DMS53 treated with DMSO at 0.1 percent for 48 hours (cell line): ENCODE results near the gene GGTLC1.
"Not testable (repeated sequence)": the region's sequence is repeated elsewhere in the genome, so short reads cannot be mapped to it uniquely, and the experiment has no call there.

ENCODE experiments used
- DNase-seq: peaks from one replicate; lab custom pipeline; 2025; ENCODE audit not compliant: unreplicated experiment; lab: John Stamatoyannopoulos, UW

GGTLC1 gene

GRCh38 chr20:23995291-23995690, 6.7 kb upstream of the GGTLC1 start:
- DNase-seq = not testable (repeated sequence)

- DNase-seq = not testable (repeated sequence)
These were observed 5.5 kb upstream of the GGTLC1 start for GRCh38 chr20:23994001-23994633.

- not testable (repeated sequence) for DNase-seq
These were observed 4.9 kb upstream of the GGTLC1 start for GRCh38 chr20:23993440-23993839.

- DNase-seq = not testable (repeated sequence)
These were observed 1.7 kb upstream of the GGTLC1 start for GRCh38 chr20:23990296-23990695.

GRCh38 chr20:23988966-23989365, 387 bp upstream of the GGTLC1 start:
- DNase-seq = not testable (repeated sequence)

- not testable (repeated sequence) for DNase-seq
These were observed 1.9 kb downstream of the GGTLC1 start for GRCh38 chr20:23986716-23987115.

- DNase-seq = not testable (repeated sequence)
These were observed 2.3 kb downstream of the GGTLC1 start for GRCh38 chr20:23986310-23986709.

- not testable (repeated sequence) for DNase-seq
These were observed 2.8 kb downstream of the GGTLC1 start for GRCh38 chr20:23985790-23986225.

- DNase-seq = not testable (repeated sequence)
These were observed 3.4 kb downstream of the GGTLC1 start for GRCh38 chr20:23985066-23985789.

GRCh38 chr20:23984476-23985023, 4.0 kb downstream of the GGTLC1 start:
- not testable (repeated sequence) for DNase-seq

- DNase-seq = not testable (repeated sequence)
These were observed 6.2 kb downstream of the GGTLC1 start for GRCh38 chr20:23982112-23983018.

- DNase-seq = not testable (repeated sequence)
These were observed 7.1 kb downstream of the GGTLC1 start for GRCh38 chr20:23981526-23981925.

- not testable (repeated sequence) for DNase-seq
These were observed 7.6 kb downstream of the GGTLC1 start for GRCh38 chr20:23981014-23981413.

GRCh38 chr20:23979899-23980811, 8.4 kb downstream of the GGTLC1 start:
- not testable (repeated sequence) for DNase-seq

GRCh38 chr20:23979380-23979779, 9.2 kb downstream of the GGTLC1 start:
- not testable (repeated sequence) for DNase-seq

GRCh38 chr20:23978457-23978856, 10.1 kb downstream of the GGTLC1 start:
- not testable (repeated sequence) for DNase-seq

- no peak for DNase-seq
These were observed 13.6 kb downstream of the GGTLC1 start for GRCh38 chr20:23974966-23975365.

GRCh38 chr20:23971310-23971709, 17.3 kb downstream of the GGTLC1 start:
- DNase-seq = no peak

- no peak for DNase-seq
These were observed 18.5 kb downstream of the GGTLC1 start for GRCh38 chr20:23970049-23970448.

- DNase-seq = no peak
These were observed 21.0 kb downstream of the GGTLC1 start for GRCh38 chr20:23967616-23967979.
